ENCODE data around the gene SUPT20HL1.

- no peak for TF ChIP-seq CTCF (IDR thresholded peaks at IDR 0.05)
- TF ChIP-seq POLR2AphosphoS5 (IDR thresholded peaks at IDR 0.05): no peak
- TF ChIP-seq POLR2A (IDR thresholded peaks at IDR 0.05): no peak
Measured at GRCh38 chrX:24325231-24325630, 35.2 kb upstream of the SUPT20HL1 start.
